H1 (cell line): ENCODE results near the gene CDR2L. TPM values are rescaled to one million over a fixed set of nuclear protein-coding genes. Genes with fewer than 3 reads are reported as not detected.

Source experiments
- CTCF ChIA-PET: fragments of 300-600 bp; sonication (Branson Sonifier 250); formaldehyde crosslinking; loops from one replicate; lab custom pipeline; 2021; ENCODE audit not compliant: partially characterized antibody; lab: Charles Lee
- POLR2A ChIA-PET: fragments of 300-600 bp; sonication (Branson Sonifier 250); formaldehyde crosslinking; loops from one replicate; lab custom pipeline; 2021; ENCODE audit warnings: inconsistent platforms; ENCODE audit not compliant: partially characterized antibody; lab: Charles Lee
- DNase-seq, 2 experiments: peaks; one replicate each; pipeline versions ENCODE4 v3.0.0 to v3.0.0-alpha.2; 2010 to 2022; ENCODE audit warnings: low spot score in 2 of 2, low read depth in 1 of 2, mixed read lengths in 1 of 2
- FAIRE-seq: peaks from 2 replicates; lab custom pipeline; 2011; peaks lifted over from hg19 to GRCh38; lab: Jason Lieb, UNC
- H2AFZ ChIP-seq: 2 replicates; pipeline ENCODE4 v1.8.1; 2012; ENCODE audit warnings: low read length, inconsistent platforms
- H2AK5ac ChIP-seq: 2 replicates; pipeline ENCODE4 v1.6.1; 2013; ENCODE audit warnings: low read depth, low read length
- H2BK120ac ChIP-seq: replicated peaks from 2 replicates; pipeline ENCODE3; 2013; ENCODE audit warnings: low read depth, low read length, inconsistent platforms
- H2BK12ac ChIP-seq: 2 replicates; pipeline ENCODE4 v1.6.1; 2013; ENCODE audit warnings: low read depth, low read length
- H2BK15ac ChIP-seq: 2 replicates; pipeline ENCODE4 v1.6.1; 2013; ENCODE audit warnings: low read length
- H2BK20ac ChIP-seq: 2 replicates; pipeline ENCODE4 v1.6.1; 2013; ENCODE audit warnings: low read length
- H2BK5ac ChIP-seq: 2 replicates; pipeline ENCODE4 v1.6.1; 2013; ENCODE audit warnings: low read depth, low read length
- H3K14ac ChIP-seq: 2 replicates; pipeline ENCODE4 v1.6.1; 2013; ENCODE audit warnings: inconsistent platforms; ENCODE audit not compliant: insufficient read length
- H3K18ac ChIP-seq: 2 replicates; pipeline ENCODE4 v1.6.1; 2013; ENCODE audit warnings: low read length; ENCODE audit errors: extremely low read depth
- H3K23ac ChIP-seq: 2 replicates; pipeline ENCODE4 v1.6.1; 2013; ENCODE audit warnings: inconsistent platforms; ENCODE audit not compliant: insufficient read length
- H3K23me2 ChIP-seq: 2 replicates; pipeline ENCODE4 v1.6.1; 2013; ENCODE audit warnings: low read depth, low read length
- H3K27ac ChIP-seq: 2 replicates; pipeline ENCODE4 v1.6.1; 2011; ENCODE audit warnings: low read depth, low read length, inconsistent platforms
- H3K27me3 ChIP-seq, 4 experiments: replicated peaks in 1 of 4; 1 replicate in 1 of 4; 2 replicates in 3 of 4; pipeline versions ENCODE4 v1.6.1 to v1.8.1; 2011 to 2013; ENCODE audit warnings: low read length in 3 of 4, mild to moderate bottlenecking in 3 of 4, inconsistent platforms in 2 of 4, mixed read lengths in 2 of 4, moderate library complexity in 1 of 4; ENCODE audit not compliant: control insufficient read depth in 3 of 4, insufficient read depth in 3 of 4; ENCODE audit errors: extremely low read depth in 1 of 4
- H3K36me3 ChIP-seq, 4 experiments: 2 replicates each; pipeline versions ENCODE4 v1.6.1 to v1.8.1; 2011 to 2013; ENCODE audit warnings: mild to moderate bottlenecking in 4 of 4, low read length in 3 of 4, moderate library complexity in 2 of 4, control low read depth in 1 of 4, inconsistent platforms in 1 of 4; ENCODE audit not compliant: insufficient read depth in 4 of 4, control insufficient read depth in 2 of 4
- H3K4ac ChIP-seq: replicated peaks from 2 replicates; pipeline ENCODE3; 2013; ENCODE audit warnings: low read length, low read depth, mixed read lengths, inconsistent platforms; ENCODE audit not compliant: insufficient read length
- H3K4me1 ChIP-seq, 4 experiments: replicated peaks in 1 of 4; 1 replicate in 1 of 4; 2 replicates in 3 of 4; pipeline versions ENCODE4 v1.6.1 to v1.8.1; 2011 to 2013; ENCODE audit warnings: low read length in 3 of 4, inconsistent platforms in 2 of 4, mixed read lengths in 1 of 4; ENCODE audit not compliant: insufficient read depth in 4 of 4, control insufficient read depth in 3 of 4
- H3K4me2 ChIP-seq, 2 experiments: 2 replicates each; pipeline versions ENCODE4 v1.6.1 to v1.8.1; 2011 to 2013; ENCODE audit warnings: low read depth in 2 of 2, low read length in 2 of 2, control low read depth in 1 of 2, inconsistent platforms in 1 of 2, mild to moderate bottlenecking in 1 of 2; ENCODE audit not compliant: insufficient read depth in 1 of 2
- H3K4me3 ChIP-seq, 4 experiments: fragments of 200-600, 300-600 bp in 1 of 4; sonication (generic), shearing (Covaris generic), sonication (Bioruptor Twin) in 1 of 4; 2 replicates each; pipeline versions ENCODE4 v1.5.1 to v1.8.1; 2011 to 2016; ENCODE audit warnings: low read length in 4 of 4, low read depth in 3 of 4, control low read depth in 2 of 4, inconsistent platforms in 2 of 4, mild to moderate bottlenecking in 2 of 4, mixed read lengths in 1 of 4, moderate library complexity in 1 of 4; ENCODE audit not compliant: insufficient read depth in 2 of 4; ENCODE audit errors: extremely low read depth in 1 of 4
- H3K56ac ChIP-seq: replicated peaks from 2 replicates; pipeline ENCODE3; 2013; ENCODE audit warnings: low read depth, mild to moderate bottlenecking, mixed read lengths, low read length, inconsistent platforms; ENCODE audit not compliant: insufficient read length
- H3K79me1 ChIP-seq: 2 replicates; pipeline ENCODE4 v1.6.1; 2013; ENCODE audit warnings: low read depth, low read length, control low read depth
- H3K79me2 ChIP-seq, 2 experiments: 2 replicates each; pipeline versions ENCODE4 v1.6.1 to v1.8.1; 2012 to 2013; ENCODE audit warnings: low read length in 2 of 2, mild to moderate bottlenecking in 2 of 2, inconsistent platforms in 1 of 2; ENCODE audit not compliant: insufficient read depth in 2 of 2, control insufficient read depth in 1 of 2
- H3K9ac ChIP-seq, 4 experiments: replicated peaks in 1 of 4; 1 replicate in 1 of 4; 2 replicates in 3 of 4; pipeline versions ENCODE4 v1.6.1 to v1.8.1; 2011 to 2013; ENCODE audit warnings: low read depth in 3 of 4, low read length in 3 of 4, control low read depth in 2 of 4, mild to moderate bottlenecking in 2 of 4, moderate library complexity in 2 of 4, inconsistent platforms in 1 of 4; ENCODE audit errors: extremely low read depth in 1 of 4
- H3K9me3 ChIP-seq, 2 experiments: 2 replicates each; pipeline versions ENCODE4 v1.6.1 to v1.8.1; 2012 to 2013; ENCODE audit warnings: mild to moderate bottlenecking in 2 of 2, moderate library complexity in 2 of 2, control low read depth in 1 of 2, inconsistent platforms in 1 of 2, low read depth in 1 of 2, low read length in 1 of 2, mixed read lengths in 1 of 2; ENCODE audit not compliant: insufficient read depth in 2 of 2
- H4K20me1 ChIP-seq, 2 experiments: replicated peaks in 1 of 2; 2 replicates each; pipeline versions ENCODE3 to v1.8.1; 2011 to 2013; ENCODE audit warnings: inconsistent platforms in 2 of 2, low read length in 2 of 2, mild to moderate bottlenecking in 1 of 2; ENCODE audit not compliant: insufficient read depth in 2 of 2, control insufficient read depth in 1 of 2
- H4K5ac ChIP-seq: 2 replicates; pipeline ENCODE4 v1.6.1; 2013; ENCODE audit warnings: low read length, low read depth, mixed read lengths, inconsistent platforms; ENCODE audit not compliant: insufficient read length
- H4K8ac ChIP-seq: 2 replicates; pipeline ENCODE4 v1.8.0; 2013; ENCODE audit warnings: mild to moderate bottlenecking, moderate library complexity, low read length, inconsistent platforms; ENCODE audit not compliant: insufficient read depth; ENCODE audit errors: extremely low read depth
- H4K91ac ChIP-seq: replicated peaks from 2 replicates; pipeline ENCODE3; 2013; ENCODE audit warnings: low read length, mixed read lengths, inconsistent platforms; ENCODE audit not compliant: insufficient read length
- CREB1 ChIP-seq: IDR thresholded peaks from 2 replicates; pipeline ENCODE4 v1.6.1; 2012; ENCODE audit warnings: inconsistent platforms
- HDAC2 ChIP-seq, 2 experiments: fragments of 300-600 bp in 1 of 2; sonication (generic) in 1 of 2; IDR thresholded peaks; 2 replicates each; pipeline ENCODE4 v1.6.1; 2011 to 2012; ENCODE audit warnings: low read depth in 2 of 2, low read length in 2 of 2, mild to moderate bottlenecking in 2 of 2, moderate library complexity in 2 of 2, borderline replicate concordance in 1 of 2, inconsistent platforms in 1 of 2
- JUN ChIP-seq: IDR thresholded peaks from 2 replicates; pipeline ENCODE4 v1.6.1; 2011; ENCODE audit warnings: low read depth, mild to moderate bottlenecking, improper control_type of control experiment, low read length
- NRF1 ChIP-seq: IDR thresholded peaks from 2 replicates; pipeline ENCODE4 v1.6.1; 2011; ENCODE audit warnings: mild to moderate bottlenecking, low read depth, low read length, improper control_type of control experiment
- SP2 ChIP-seq: IDR thresholded peaks from 2 replicates; pipeline ENCODE4 v1.6.1; 2012; ENCODE audit warnings: mild to moderate bottlenecking, low read length, inconsistent platforms
- WGBS, 2 experiments: shearing (Covaris generic) in 1 of 2; methylation state at CpG; one replicate each; pipeline versions ENCODE4 v1.1.6 to v1.1.7; 2013 to 2015; ENCODE audit warnings: low lambda C conversion rate in 2 of 2, mixed read lengths in 2 of 2, inconsistent platforms in 1 of 2, low coverage in 1 of 2, missing lambda C conversion rate in 1 of 2; ENCODE audit not compliant: insufficient replicate concordance in 2 of 2, insufficient coverage in 1 of 2, insufficient read length in 1 of 2; ENCODE audit errors: extremely low coverage in 1 of 2, missing lambda C conversion rate in 1 of 2; 5-methylcytosine and 5-hydroxymethylcytosine counted together
- polyA plus RNA-seq, 7 experiments: library from polyadenylated mRNA; depleted of rRNA in 3 of 7; stranded (reverse) in 5 of 7; unstranded in 2 of 7; fragments of >200 nt in 5 of 7; fragments of 200-250 nt in 2 of 7; gene quantifications; 1 replicate in 5 of 7; 2 replicates in 1 of 7; 4 replicates in 1 of 7; pipeline versions ENCODE4 v1.2.1 to v1.2.3, GENCODE V29; 2011 to 2013; ENCODE audit warnings: missing spikeins in 2 of 7, mixed read lengths in 2 of 7
- total RNA-seq: library from RNA; stranded (reverse); fragmentation: NEBNext Ultra II Directional; extraction: Animal tissue kit (Norgen Biotek cat#: 25700); gene quantifications from 2 replicates; pipeline ENCODE4 v1.2.1, GENCODE V29; 2021
- TF ChIP-seq, protein P1 (sequence below): IDR thresholded peaks from 2 replicates; pipeline ENCODE4 v1.6.1; 2012; ENCODE audit warnings: low read length, inconsistent platforms
- TF ChIP-seq, protein P2 (sequence below), 3 experiments: IDR thresholded peaks; 1 replicate in 2 of 3; 2 replicates in 1 of 3; pipeline versions ENCODE4 v1.5.1 to v1.6.1; 2011; ENCODE audit warnings: low read length in 3 of 3, mild to moderate bottlenecking in 3 of 3, inconsistent platforms in 2 of 3, low read depth in 1 of 3, moderate library complexity in 1 of 3; ENCODE audit not compliant: insufficient read depth in 1 of 3; ENCODE audit errors: control extremely low read depth in 1 of 3

The CDR2L gene
- total and polyA plus RNA-seq, 2 of the 8 experiments (the other 6 are each of a cell fraction or from before 2014, with no cell fraction given) = 20.4 to 38.1 TPM

DNA sequence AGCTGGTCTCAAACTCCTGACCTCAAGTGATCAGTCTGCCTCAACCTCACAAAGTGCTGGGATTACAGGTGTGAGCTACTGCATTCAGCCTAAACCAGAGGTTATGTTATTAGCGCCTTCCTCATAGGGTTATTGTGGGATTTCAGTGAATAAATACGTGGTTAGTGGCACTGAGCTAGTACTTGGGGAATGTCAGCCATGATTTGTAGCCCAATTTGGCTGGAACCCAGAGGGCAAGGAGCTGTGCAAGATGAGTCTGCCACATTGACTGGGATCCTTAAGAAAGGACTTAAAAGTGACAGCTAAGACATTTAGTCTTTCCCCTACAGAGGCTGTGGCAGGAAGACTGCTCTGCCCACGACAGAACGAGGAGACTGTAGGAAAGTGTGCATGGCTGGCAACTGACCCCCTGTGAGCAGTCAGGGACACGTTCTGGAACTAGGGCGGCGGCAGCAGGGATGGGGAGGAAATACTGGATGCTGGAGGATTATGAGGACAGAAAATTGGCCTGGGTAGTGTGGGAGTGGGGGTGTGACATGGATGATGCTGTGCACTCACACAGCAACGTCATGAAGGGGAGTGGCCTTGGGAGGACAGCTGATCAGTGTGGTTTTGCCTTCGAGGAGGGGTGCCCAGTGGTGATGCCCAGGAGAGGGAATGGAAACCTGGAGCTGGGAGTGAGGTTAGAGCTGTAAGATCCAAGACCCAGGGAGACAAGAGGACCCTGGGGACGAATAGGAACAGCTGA, 44.7 kb downstream of the CDR2L start:
- Histone ChIP-seq H3K56ac (no peak overlapping the region), H3K4me3 (peak overlapping the region in 2 of 4 experiments; percentile 7 to 93; a peak in 5 of 8 replicates), H2AFZ (peak overlapping the region; percentile 68), H2BK15ac (no peak overlapping the region), H3K4me1 (peaks cover 3 to 10% (median 7%) of the 10 kb centered on the region in 4 experiments; a peak in 5 of 7 replicates), H3K79me2 (no peaks in the 10 kb centered on the region), H3K18ac (no peak overlapping the region), H3K36me3 (no peaks in the 10 kb centered on the region), H4K91ac (no peak overlapping the region), H3K9me3 (peaks cover 6 to 8% of the 10 kb centered on the region in 2 experiments), H4K5ac (no peak overlapping the region), H3K23me2 (no peaks in the 10 kb centered on the region), H3K79me1 (no peaks in the 10 kb centered on the region), H4K8ac (no peak overlapping the region), H2AK5ac (no peak overlapping the region), H3K4me2 (peak overlapping the region; percentile 42 to 67; a peak in 3 of 4 replicates), H2BK20ac (no peak overlapping the region), H3K14ac (no peak overlapping the region), H3K27me3 (no peaks in the 10 kb centered on the region), H2BK12ac (peak overlapping the region; percentile 50; the same call in 1 of the 2 replicates), H2BK120ac (no peak overlapping the region), H3K23ac (no peak overlapping the region), H3K9ac (no peak overlapping the region; a peak in 3 of 7 replicates), H3K4ac (no peak overlapping the region), H4K20me1 (no peaks in the 10 kb centered on the region), H2BK5ac (no peak overlapping the region; the same call in 1 of the 2 replicates), H3K27ac (no peak overlapping the region)
- peak in 1 of 2 experiments; percentile 59 for DNase-seq
- 72% methylated on average over 10 of the region's 10 CpGs; no CpG with 5 or more reads in 1 of the 2 experiments for WGBS, 2 experiments
- no peak for FAIRE-seq
- ChIA-PET POLR2A (interaction anchor here (0.9 to 2.2 kb wide), 6 partner anchors 9 to 65 kb away, joined by 3 to 11 read pairs (median 4); partner anchors contain the start of gene MRPL58), CTCF (interaction anchor here (0.6 to 2.3 kb wide), 12 partner anchors 8 to 393 kb away, joined by 3 to 22 read pairs (median 4); no protein-coding TSS in a partner anchor)
- TF ChIP-seq JUN (no peak), NRF1 (no peak), CREB1 (peak; percentile 70), HDAC2 (IDR thresholded peaks at IDR 0.05; ENCODE audit: borderline replicate concordance in 1 of 2, low read depth in 2 of 2, low read length in 2 of 2) (no peak), SP2 (no peak)
- TF ChIP-seq, protein P1, sequence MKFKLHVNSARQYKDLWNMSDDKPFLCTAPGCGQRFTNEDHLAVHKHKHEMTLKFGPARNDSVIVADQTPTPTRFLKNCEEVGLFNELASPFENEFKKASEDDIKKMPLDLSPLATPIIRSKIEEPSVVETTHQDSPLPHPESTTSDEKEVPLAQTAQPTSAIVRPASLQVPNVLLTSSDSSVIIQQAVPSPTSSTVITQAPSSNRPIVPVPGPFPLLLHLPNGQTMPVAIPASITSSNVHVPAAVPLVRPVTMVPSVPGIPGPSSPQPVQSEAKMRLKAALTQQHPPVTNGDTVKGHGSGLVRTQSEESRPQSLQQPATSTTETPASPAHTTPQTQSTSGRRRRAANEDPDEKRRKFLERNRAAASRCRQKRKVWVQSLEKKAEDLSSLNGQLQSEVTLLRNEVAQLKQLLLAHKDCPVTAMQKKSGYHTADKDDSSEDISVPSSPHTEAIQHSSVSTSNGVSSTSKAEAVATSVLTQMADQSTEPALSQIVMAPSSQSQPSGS = no peak
- TF ChIP-seq, protein P2, sequence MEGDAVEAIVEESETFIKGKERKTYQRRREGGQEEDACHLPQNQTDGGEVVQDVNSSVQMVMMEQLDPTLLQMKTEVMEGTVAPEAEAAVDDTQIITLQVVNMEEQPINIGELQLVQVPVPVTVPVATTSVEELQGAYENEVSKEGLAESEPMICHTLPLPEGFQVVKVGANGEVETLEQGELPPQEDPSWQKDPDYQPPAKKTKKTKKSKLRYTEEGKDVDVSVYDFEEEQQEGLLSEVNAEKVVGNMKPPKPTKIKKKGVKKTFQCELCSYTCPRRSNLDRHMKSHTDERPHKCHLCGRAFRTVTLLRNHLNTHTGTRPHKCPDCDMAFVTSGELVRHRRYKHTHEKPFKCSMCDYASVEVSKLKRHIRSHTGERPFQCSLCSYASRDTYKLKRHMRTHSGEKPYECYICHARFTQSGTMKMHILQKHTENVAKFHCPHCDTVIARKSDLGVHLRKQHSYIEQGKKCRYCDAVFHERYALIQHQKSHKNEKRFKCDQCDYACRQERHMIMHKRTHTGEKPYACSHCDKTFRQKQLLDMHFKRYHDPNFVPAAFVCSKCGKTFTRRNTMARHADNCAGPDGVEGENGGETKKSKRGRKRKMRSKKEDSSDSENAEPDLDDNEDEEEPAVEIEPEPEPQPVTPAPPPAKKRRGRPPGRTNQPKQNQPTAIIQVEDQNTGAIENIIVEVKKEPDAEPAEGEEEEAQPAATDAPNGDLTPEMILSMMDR (IDR thresholded peaks at IDR 0.05; ENCODE audit: control extremely low read depth in 1 of 3, insufficient read depth in 1 of 3, low read depth in 1 of 3, low read length in 3 of 3) = no peak
